HEK293 (cell line): ENCODE measurements around the gene NUMB.
A peak's percentile ranks its signal among the peaks of the same experiment; 100 is the strongest.

Experiments used
- CTCF ChIA-PET: fragments of 350-600 bp; formaldehyde crosslinking; extraction: SDS; loops from one replicate; lab custom pipeline; 2021; ENCODE audit warnings: antibody characterized with exemption; lab: Yijun Ruan, JAX
- POLR2A ChIA-PET: fragments of 300-600 bp; formaldehyde crosslinking; extraction: SDS; loops from one replicate; lab custom pipeline; 2020; ENCODE audit warnings: antibody characterized with exemption, inconsistent platforms; lab: Yijun Ruan, JAX
- H3K27ac ChIP-seq: fragments of 200-500 bp; sonication (Bioruptor generic); 2 replicates; pipeline ENCODE4 v1.5.1; 2014; ENCODE audit warnings: low read depth, low read length, control low read depth, inconsistent platforms; ENCODE audit errors: extremely low read depth
- H3K36me3 ChIP-seq, 2 experiments: fragments of 200-500 bp in 1 of 2; sonication (Bioruptor generic) in 1 of 2; 1 replicate in 1 of 2; 2 replicates in 1 of 2; pipeline ENCODE4 v1.5.1; 2014 to 2017; ENCODE audit warnings: inconsistent platforms in 2 of 2, low read length in 2 of 2; ENCODE audit not compliant: control insufficient read depth in 2 of 2, insufficient read depth in 1 of 2
- H3K4me1 ChIP-seq: fragments of 200-500 bp; sonication (Bioruptor generic); 2 replicates; pipeline ENCODE4 v1.5.1; 2014; ENCODE audit warnings: mild to moderate bottlenecking, low read length, inconsistent platforms; ENCODE audit not compliant: control insufficient read depth, insufficient read depth
- H3K4me3 ChIP-seq: 2 replicates; pipeline ENCODE4 v1.5.1; 2011; ENCODE audit warnings: low read depth, mild to moderate bottlenecking, control low read depth, low read length, moderate library complexity
- H3K9me3 ChIP-seq: fragments of 200-500 bp; sonication (Bioruptor generic); 2 replicates; pipeline ENCODE4 v1.5.1; 2014; ENCODE audit warnings: low read depth, low read length, inconsistent platforms; ENCODE audit not compliant: control insufficient read depth, insufficient read depth
- EGR2 ChIP-seq: fragments of 450-650 bp; formaldehyde crosslinking; IDR thresholded peaks from 2 replicates; pipeline ENCODE4 v1.5.1; 2016; ENCODE audit warnings: low read depth, missing biosample characterization, missing genetic modification characterization
- GLIS1 ChIP-seq: fragments of 450-650 bp; formaldehyde crosslinking; IDR thresholded peaks from 2 replicates; pipeline ENCODE4 v1.5.1; 2016; ENCODE audit warnings: missing biosample characterization, missing genetic modification characterization
- IKZF3 ChIP-seq: fragments of 450-650 bp; IDR thresholded peaks from 2 replicates; pipeline ENCODE4 v1.5.0; 2018; ENCODE audit warnings: missing biosample characterization, mild to moderate bottlenecking, missing genetic modification characterization, moderate library complexity
- MEIS1 ChIP-seq: sonication (generic); formaldehyde crosslinking; IDR thresholded peaks from 2 replicates; pipeline ENCODE4 v1.8.1; 2022; ENCODE audit warnings: missing genetic modification reagents, mild to moderate bottlenecking, borderline replicate concordance
- OVOL3 ChIP-seq: fragments of 450-650 bp; formaldehyde crosslinking; IDR thresholded peaks from 2 replicates; pipeline ENCODE4 v1.5.1; 2016; ENCODE audit warnings: missing biosample characterization, missing genetic modification characterization
- PBX3 ChIP-seq: sonication (generic); formaldehyde crosslinking; IDR thresholded peaks from 2 replicates; pipeline ENCODE4 v1.8.1; 2022; ENCODE audit warnings: mild to moderate bottlenecking, moderate library complexity, missing genetic modification reagents
- PRDM10 ChIP-seq: fragments of 450-650 bp; formaldehyde crosslinking; IDR thresholded peaks from 2 replicates; pipeline ENCODE4 v1.5.1; 2016; ENCODE audit warnings: missing biosample characterization, missing genetic modification characterization
- PRDM4 ChIP-seq: fragments of 450-650 bp; formaldehyde crosslinking; IDR thresholded peaks from 2 replicates; pipeline ENCODE4 v1.5.1; 2017; ENCODE audit warnings: missing biosample characterization, missing genetic modification characterization
- SP2 ChIP-seq: fragments of 450-650 bp; formaldehyde crosslinking; IDR thresholded peaks from 2 replicates; pipeline ENCODE4 v1.5.1; 2016; ENCODE audit warnings: missing biosample characterization, missing genetic modification characterization
- SP7 ChIP-seq: fragments of 450-650 bp; formaldehyde crosslinking; IDR thresholded peaks from 2 replicates; pipeline ENCODE4 v1.5.1; 2016; ENCODE audit warnings: missing biosample characterization, missing genetic modification characterization
- TRIM28 ChIP-seq: IDR thresholded peaks from 2 replicates; pipeline ENCODE4 v1.6.1; 2011; ENCODE audit warnings: low read length, control low read depth, borderline replicate concordance
- ZNF121 ChIP-seq: fragments of 450-650 bp; formaldehyde crosslinking; IDR thresholded peaks from 2 replicates; pipeline ENCODE4 v1.5.1; 2016; ENCODE audit warnings: missing biosample characterization, missing genetic modification characterization
- ZNF211 ChIP-seq: fragments of 450-650 bp; formaldehyde crosslinking; IDR thresholded peaks from 2 replicates; pipeline ENCODE4 v1.5.1; 2016; ENCODE audit warnings: low read depth, missing biosample characterization, missing genetic modification characterization
- ZNF354C ChIP-seq: fragments of 450-650 bp; formaldehyde crosslinking; IDR thresholded peaks from 2 replicates; pipeline ENCODE4 v1.5.1; 2016; ENCODE audit warnings: missing biosample characterization, missing genetic modification characterization, low read depth, borderline replicate concordance
- ZNF391 ChIP-seq: fragments of 450-650 bp; formaldehyde crosslinking; IDR thresholded peaks from 2 replicates; pipeline ENCODE4 v1.5.1; 2016; ENCODE audit warnings: low read depth, missing biosample characterization, missing genetic modification characterization, borderline replicate concordance
- ZNF629 ChIP-seq: fragments of 450-650 bp; formaldehyde crosslinking; IDR thresholded peaks from 2 replicates; pipeline ENCODE4 v1.5.1; 2017; ENCODE audit warnings: missing biosample characterization, missing genetic modification characterization
- ZNF658 ChIP-seq: fragments of 450-650 bp; formaldehyde crosslinking; IDR thresholded peaks from 2 replicates; pipeline ENCODE4; 2016; ENCODE audit warnings: missing biosample characterization, missing genetic modification characterization
- ZNF776 ChIP-seq: fragments of 450-650 bp; formaldehyde crosslinking; IDR thresholded peaks from 2 replicates; pipeline ENCODE4 v1.5.0; 2017; ENCODE audit warnings: missing biosample characterization, missing genetic modification characterization, borderline replicate concordance
- ZNF843 ChIP-seq: fragments of 450-650 bp; formaldehyde crosslinking; IDR thresholded peaks from 2 replicates; pipeline ENCODE4 v1.5.1; 2016; ENCODE audit warnings: missing biosample characterization, missing genetic modification characterization

Gene NUMB

GRCh38 chr14:73494593-73494992 is 36.2 kb upstream of the NUMB start:
- peaks cover 4 to 12% of the 10 kb centered on the region in 2 experiments for H3K36me3 ChIP-seq
- H3K27ac ChIP-seq, result no peak overlapping the region
- ChIA-PET POLR2A (no interaction called here), CTCF (interaction anchor here (0.8 kb wide), 1 partner anchor 12 kb away, joined by 3 read pairs; no protein-coding TSS in a partner anchor)
- no peak overlapping the region for H3K4me3 ChIP-seq
- no peak for TF ChIP-seq ZNF391 (tag by site-specific recombination)
- peak; percentile 69; the same call in 1 of the 2 replicates for TF ChIP-seq ZNF121 (tag by site-specific recombination)
- peaks cover 12% of the 10 kb centered on the region for H3K4me1 ChIP-seq
- no peaks in the 10 kb centered on the region for H3K9me3 ChIP-seq

GRCh38 chr14:73492670-73493069 is 34.3 kb upstream of the NUMB start:
- H3K27ac ChIP-seq, result no peak overlapping the region
- ChIA-PET POLR2A (interaction anchor here (0.5 kb wide), 1 partner anchor 1069 kb away, joined by 3 read pairs; no protein-coding TSS in a partner anchor), CTCF (no interaction called here)
- H3K4me1 ChIP-seq, result peaks cover 12% of the 10 kb centered on the region
- H3K9me3 ChIP-seq, result no peaks in the 10 kb centered on the region
- no peak overlapping the region for H3K4me3 ChIP-seq
- peaks cover 4 to 12% of the 10 kb centered on the region in 2 experiments for H3K36me3 ChIP-seq
- TF ChIP-seq PRDM10 (tag by site-specific recombination) (peak; percentile 39; the same call in 1 of the 2 replicates), GLIS1 (tag by site-specific recombination) (peak; percentile 47; the same call in 1 of the 2 replicates), ZNF776 (tag by site-specific recombination) (no peak)

- Histone ChIP-seq H3K4me1 (peaks cover 12% of the 10 kb centered on the region), H3K27ac (peak overlapping the region; percentile 81; the same call in 1 of the 2 replicates), H3K36me3 (peaks cover 4 to 12% of the 10 kb centered on the region in 2 experiments), H3K4me3 (peak overlapping the region; percentile 60), H3K9me3 (no peaks in the 10 kb centered on the region)
- CTCF ChIA-PET, result no interaction called here
- POLR2A ChIA-PET, result interaction anchor here (1.8 kb wide), 1 partner anchor 16 kb away, joined by 5 read pairs; no protein-coding TSS in a partner anchor
- no peak for TF ChIP-seq IKZF3
- no peak for TF ChIP-seq ZNF629 (tag by site-specific recombination)
- TF ChIP-seq MEIS1, result no peak
- no peak for TF ChIP-seq ZNF658 (tag by site-specific recombination)
- no peak for TF ChIP-seq TRIM28
- no peak for TF ChIP-seq EGR2
Observed at GRCh38 chr14:73492043-73492552, 33.8 kb upstream of the NUMB start.

GRCh38 chr14:73491256-73492042 is 33.1 kb upstream of the NUMB start:
- H3K9me3 ChIP-seq, result no peaks in the 10 kb centered on the region
- CTCF ChIA-PET, result interaction anchor here (0.6 to 1.1 kb wide), 5 partner anchors 17 to 284 kb away, joined by 3 to 5 read pairs (median 4); no protein-coding TSS in a partner anchor
- POLR2A ChIA-PET, result interaction anchor here (0.8 to 1.8 kb wide), 9 partner anchors 13 to 528 kb away, joined by 3 to 9 read pairs (median 5); partner anchors contain the start of genes NUMB, PSEN1 and ZNF410
- H3K36me3 ChIP-seq, result peaks cover 4 to 12% of the 10 kb centered on the region in 2 experiments
- H3K4me3 ChIP-seq, result peak overlapping the region; percentile 60
- H3K27ac ChIP-seq, result peak overlapping the region; percentile 81; the same call in 1 of the 2 replicates
- H3K4me1 ChIP-seq, result peaks cover 12% of the 10 kb centered on the region
- TF ChIP-seq ZNF211 (tag by site-specific recombination), result no peak
- TF ChIP-seq PRDM4 (tag by site-specific recombination), result no peak
- no peak for TF ChIP-seq TRIM28
- no peak for TF ChIP-seq PBX3 (CRISPR knock-in tag)
- TF ChIP-seq OVOL3 (tag by site-specific recombination), result no peak
- TF ChIP-seq SP2, result peak; percentile 66
- TF ChIP-seq SP7 (tag by site-specific recombination), result no peak
- no peak for TF ChIP-seq ZNF354C (tag by site-specific recombination)
- TF ChIP-seq ZNF843 (tag by site-specific recombination), result no peak
